Measurements from ENCODE around the gene POLR2H. TPM values are rescaled to one million over a fixed set of nuclear protein-coding genes. Genes with fewer than 3 reads are reported as not detected.

POLR2H gene
- total RNA-seq, 1 experiment from 2014 or later: 156 TPM

DNA sequence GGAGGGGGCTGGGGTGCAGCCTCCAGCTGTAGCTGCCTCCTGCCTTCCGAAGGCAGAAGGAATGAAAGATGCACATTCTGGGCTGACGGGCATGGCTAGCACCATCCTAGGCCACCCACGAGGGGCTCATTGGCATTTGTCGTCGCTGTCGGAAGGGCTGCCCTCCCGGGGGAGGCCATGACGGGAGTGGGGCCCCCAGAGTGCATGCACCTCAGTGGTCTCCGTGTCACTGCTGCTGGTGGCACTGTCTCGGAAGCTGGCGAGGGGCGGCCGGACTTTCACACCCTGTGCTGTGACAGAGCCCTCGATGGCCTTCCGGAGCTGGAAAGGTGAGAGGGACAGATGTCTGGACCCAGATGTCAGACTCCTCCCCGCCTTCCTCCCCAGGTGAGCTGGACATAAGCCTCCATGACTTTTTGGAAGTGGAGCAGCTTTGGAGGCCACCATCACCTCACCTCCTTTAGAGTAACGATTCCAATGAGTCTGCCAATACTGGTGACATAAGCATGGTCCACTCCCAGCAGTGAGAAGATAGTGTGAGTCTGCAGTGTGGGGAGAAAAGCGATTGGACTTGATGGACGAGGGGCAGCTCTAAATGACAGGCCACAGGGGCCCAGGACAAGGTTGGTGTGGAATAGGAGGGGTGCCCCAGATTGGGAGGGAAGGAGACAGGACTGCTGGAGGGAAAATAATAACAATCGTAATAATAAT is 14.9 kb upstream of the POLR2H start:
- TF ChIP-seq POLR2AphosphoS5 (IDR thresholded peaks at IDR 0.05; ENCODE audit: low read depth, low read length) (0 out of 2 replicates have a peak, but pooled peaks have one; percentile 3), REST (IDR thresholded peaks at IDR 0.05; ENCODE audit: insufficient read depth in 1 of 2, low read depth in 2 of 2, low read length in 1 of 2) (no peak), TCF7L2 (IDR thresholded peaks at IDR 0.05; ENCODE audit: low read depth, low read length) (no peak), SIN3A (IDR thresholded peaks at IDR 0.05; ENCODE audit: borderline replicate concordance, insufficient read depth, low read depth, low read length) (no peak)
- TF ChIP-seq, protein P1, sequence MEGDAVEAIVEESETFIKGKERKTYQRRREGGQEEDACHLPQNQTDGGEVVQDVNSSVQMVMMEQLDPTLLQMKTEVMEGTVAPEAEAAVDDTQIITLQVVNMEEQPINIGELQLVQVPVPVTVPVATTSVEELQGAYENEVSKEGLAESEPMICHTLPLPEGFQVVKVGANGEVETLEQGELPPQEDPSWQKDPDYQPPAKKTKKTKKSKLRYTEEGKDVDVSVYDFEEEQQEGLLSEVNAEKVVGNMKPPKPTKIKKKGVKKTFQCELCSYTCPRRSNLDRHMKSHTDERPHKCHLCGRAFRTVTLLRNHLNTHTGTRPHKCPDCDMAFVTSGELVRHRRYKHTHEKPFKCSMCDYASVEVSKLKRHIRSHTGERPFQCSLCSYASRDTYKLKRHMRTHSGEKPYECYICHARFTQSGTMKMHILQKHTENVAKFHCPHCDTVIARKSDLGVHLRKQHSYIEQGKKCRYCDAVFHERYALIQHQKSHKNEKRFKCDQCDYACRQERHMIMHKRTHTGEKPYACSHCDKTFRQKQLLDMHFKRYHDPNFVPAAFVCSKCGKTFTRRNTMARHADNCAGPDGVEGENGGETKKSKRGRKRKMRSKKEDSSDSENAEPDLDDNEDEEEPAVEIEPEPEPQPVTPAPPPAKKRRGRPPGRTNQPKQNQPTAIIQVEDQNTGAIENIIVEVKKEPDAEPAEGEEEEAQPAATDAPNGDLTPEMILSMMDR (IDR thresholded peaks at IDR 0.05): no peak
- Histone ChIP-seq H3K36me3 (ENCODE audit: control insufficient read depth, insufficient read depth, low read length) (no peaks in the 10 kb centered on the region; the same call in 1 of the 2 replicates), H3K27ac (ENCODE audit: low read length) (no peak overlapping the region), H3K4me3 (ENCODE audit: low read depth in 2 of 2, low read length in 2 of 2) (no peak overlapping the region), H3K27me3 (ENCODE audit: control insufficient read depth, insufficient read depth, low read length) (no peaks in the 10 kb centered on the region), H3K9me3 (ENCODE audit: control insufficient read depth, insufficient read depth, low read depth, low read length) (no peaks in the 10 kb centered on the region), H3K4me1 (ENCODE audit: control insufficient read depth, insufficient read depth, low read length) (peaks cover 6% of the 10 kb centered on the region; the same call in 1 of the 2 replicates)
- ATAC-seq (no peak), DNase-seq (ENCODE audit: low read depth, low spot score) (no peak)
- ChIA-PET CTCF (no interaction called here), POLR2A (no interaction called here)
- in situ Hi-C loops (cut with HindIII; ENCODE audit: low pct_unique_long_range_greater_than_20kb, low sequenced_read_pairs) (no loop called here), intact Hi-C loops (cut with micrococcal nuclease; ENCODE audit: unreplicated experiment) (no loop called here)
- no TSS peak for BruUV-seq (replicated peaks)

DNA sequence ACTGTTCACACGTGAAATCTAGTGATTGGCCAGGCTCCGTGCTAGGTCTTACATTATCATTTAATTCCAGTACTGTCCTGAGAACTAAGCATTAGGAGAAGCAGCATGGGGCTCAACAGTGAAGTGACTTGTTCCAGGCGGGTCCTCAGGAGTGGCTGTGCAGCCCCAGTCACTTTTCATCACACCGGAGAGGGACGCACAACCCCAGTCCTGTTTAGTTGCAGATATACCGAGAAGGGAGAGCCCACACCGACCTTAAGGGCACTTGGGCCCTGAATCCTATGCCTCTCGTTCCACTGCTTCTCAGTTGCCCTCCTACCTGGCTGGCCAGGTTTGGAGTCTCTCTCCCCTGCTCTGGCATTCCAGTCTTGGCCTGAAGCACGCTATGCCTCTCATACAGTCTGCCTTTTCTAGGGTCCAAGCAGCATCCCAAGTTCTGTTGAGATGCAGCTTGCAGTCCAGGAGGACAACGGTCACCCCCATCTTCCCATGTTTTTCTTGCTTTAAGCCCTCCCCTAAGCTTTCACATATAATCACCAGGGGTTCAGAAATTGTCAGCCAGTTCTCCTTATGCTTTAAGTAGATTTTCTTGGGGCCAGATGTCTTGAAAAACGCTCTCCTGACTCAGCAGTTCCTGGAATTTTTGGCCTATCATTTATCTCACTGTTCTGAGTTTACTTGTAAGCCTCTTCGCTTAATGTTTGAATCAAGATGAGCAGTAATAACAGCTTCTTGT is 14.0 kb upstream of the POLR2H start:
- Histone ChIP-seq H3K4me1 (ENCODE audit: control insufficient read depth, insufficient read depth, low read length) (peaks cover 6% of the 10 kb centered on the region; the same call in 1 of the 2 replicates), H3K9me3 (ENCODE audit: control insufficient read depth, insufficient read depth, low read depth, low read length) (no peaks in the 10 kb centered on the region), H3K36me3 (ENCODE audit: control insufficient read depth, insufficient read depth, low read length) (no peaks in the 10 kb centered on the region; the same call in 1 of the 2 replicates), H3K27ac (ENCODE audit: low read length) (no peak overlapping the region), H3K27me3 (ENCODE audit: control insufficient read depth, insufficient read depth, low read length) (no peaks in the 10 kb centered on the region), H3K4me3 (ENCODE audit: low read depth in 2 of 2, low read length in 2 of 2) (no peak overlapping the region)
- TF ChIP-seq SIN3A (IDR thresholded peaks at IDR 0.05; ENCODE audit: borderline replicate concordance, insufficient read depth, low read depth, low read length): no peak
- TF ChIP-seq POLR2AphosphoS5 (IDR thresholded peaks at IDR 0.05; ENCODE audit: low read depth, low read length): no peak
- no peak for TF ChIP-seq REST (IDR thresholded peaks at IDR 0.05; ENCODE audit: insufficient read depth in 1 of 2, low read depth in 2 of 2, low read length in 1 of 2)
- TF ChIP-seq, protein P1 (IDR thresholded peaks at IDR 0.05): no peak
- TF ChIP-seq TCF7L2 (IDR thresholded peaks at IDR 0.05; ENCODE audit: low read depth, low read length): no peak
- ChIA-PET CTCF (no interaction called here), POLR2A (interaction anchor here (1.0 kb wide), 1 partner anchor 28 kb away, joined by 4 read pairs; no protein-coding TSS in a partner anchor)
- BruUV-seq (replicated peaks): no TSS peak
- ATAC-seq (no peak), DNase-seq (ENCODE audit: low read depth, low spot score) (no peak)
- in situ Hi-C loops (cut with HindIII; ENCODE audit: low pct_unique_long_range_greater_than_20kb, low sequenced_read_pairs): no loop called here
- intact Hi-C loops (cut with micrococcal nuclease; ENCODE audit: unreplicated experiment): no loop called here

Data from Panc1 (cell line).